ENCODE results near the gene NUBPL.

NUBPL gene

DNA sequence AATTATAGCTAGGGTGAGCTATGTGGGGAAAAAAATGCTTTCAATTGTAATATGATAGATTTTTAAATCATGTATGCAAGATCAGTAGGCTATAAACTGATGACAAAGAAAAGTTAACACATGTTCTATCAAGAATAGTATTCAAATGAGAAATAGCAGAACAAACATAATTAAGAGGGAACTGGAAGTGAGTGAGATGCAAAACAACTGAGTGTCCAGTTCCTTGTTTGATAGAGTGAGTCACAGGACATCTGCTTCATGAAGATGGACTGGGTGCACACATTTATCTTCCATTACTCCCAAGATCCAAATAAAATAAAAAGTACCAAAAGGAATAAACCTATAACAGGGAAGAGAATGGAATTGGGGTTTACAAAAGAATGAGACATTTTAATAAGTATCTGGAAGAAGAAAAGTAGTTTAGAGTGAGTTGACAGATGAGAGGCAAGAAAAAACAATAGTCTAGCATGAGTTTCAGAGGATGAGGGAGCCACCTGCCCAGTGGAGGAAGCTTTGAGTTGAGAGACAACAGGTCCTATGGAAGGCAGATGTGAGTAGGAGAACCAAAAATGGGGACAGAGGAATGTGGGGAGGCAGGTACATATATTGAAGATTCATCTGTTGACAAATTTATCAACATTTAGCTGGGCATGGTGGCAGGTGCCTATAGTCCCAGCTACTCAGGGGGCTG, 337.8 kb downstream of the NUBPL start:
- Mint-ChIP-seq H3K36me3 (no peaks in the 10 kb centered on the region), H3K27ac (no peak overlapping the region), H3K27me3 (no peaks in the 10 kb centered on the region), H3K4me1 (no peaks in the 10 kb centered on the region), H3K4me3 (no peak overlapping the region), H3K9me3 (no peaks in the 10 kb centered on the region)

DNA sequence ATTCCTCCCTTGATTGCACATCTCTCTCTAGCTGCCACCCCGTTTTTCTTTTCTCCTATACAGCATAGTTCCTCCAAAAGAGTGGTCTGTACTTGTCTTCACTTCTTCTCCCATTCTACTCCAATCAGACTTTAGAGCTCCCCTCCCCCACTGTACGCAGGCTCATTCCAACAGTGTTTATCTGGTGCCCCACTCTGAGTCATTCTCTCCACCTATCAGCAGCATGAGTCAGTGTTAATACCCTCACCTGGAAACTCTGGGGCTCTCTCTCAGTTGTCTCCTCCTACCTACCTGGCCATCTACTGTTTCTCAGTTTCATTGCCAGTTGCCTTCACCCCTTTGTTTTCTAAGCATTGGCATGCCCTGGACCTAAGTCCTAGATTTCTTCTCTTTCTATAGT, 340.8 kb downstream of the NUBPL start:
- H3K27me3 Mint-ChIP-seq: no peaks in the 10 kb centered on the region
- no peaks in the 10 kb centered on the region for H3K4me1 Mint-ChIP-seq
- H3K4me3 Mint-ChIP-seq: no peak overlapping the region
- H3K36me3 Mint-ChIP-seq: no peaks in the 10 kb centered on the region
- no peak overlapping the region for H3K27ac Mint-ChIP-seq
- no peaks in the 10 kb centered on the region for H3K9me3 Mint-ChIP-seq

DNA sequence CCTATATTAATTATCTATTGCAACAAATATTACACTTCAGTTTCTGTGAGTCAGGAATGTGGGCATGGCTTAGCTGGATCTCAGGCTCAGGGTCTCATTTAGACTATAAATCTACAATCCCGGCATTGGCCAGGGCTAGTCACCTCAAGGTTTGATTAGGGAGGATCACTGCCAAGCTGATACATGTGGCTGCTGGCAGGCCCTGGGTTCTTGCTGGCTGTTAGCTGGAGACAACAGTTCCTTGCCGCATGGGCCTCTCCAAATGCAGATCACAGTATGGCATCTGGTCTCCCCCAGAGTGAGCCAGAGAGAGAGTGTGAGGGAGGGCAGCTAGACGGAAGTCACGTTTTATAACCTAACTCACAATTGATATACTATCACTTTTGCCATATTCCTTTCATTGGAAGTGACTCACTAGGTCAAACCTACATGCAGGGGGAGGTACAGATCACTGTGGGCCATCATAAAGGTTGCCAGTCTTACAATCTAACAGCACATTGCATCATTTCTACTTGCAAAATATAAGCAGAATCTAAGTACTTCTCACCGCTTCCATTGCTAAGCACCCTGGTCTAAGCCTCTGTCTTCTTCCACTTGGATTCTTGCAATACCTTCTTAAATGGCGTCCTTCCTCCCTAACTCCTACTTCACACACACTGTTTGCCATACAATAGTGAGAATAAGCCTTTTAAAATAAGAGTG, 341.9 kb downstream of the NUBPL start:
- H3K9me3 Mint-ChIP-seq: no peaks in the 10 kb centered on the region
- H3K27me3 Mint-ChIP-seq: peaks cover 2% of the 10 kb centered on the region
- H3K4me3 Mint-ChIP-seq: no peak overlapping the region
- H3K36me3 Mint-ChIP-seq: no peaks in the 10 kb centered on the region
- H3K4me1 Mint-ChIP-seq: no peaks in the 10 kb centered on the region
- no peak overlapping the region for H3K27ac Mint-ChIP-seq

DNA sequence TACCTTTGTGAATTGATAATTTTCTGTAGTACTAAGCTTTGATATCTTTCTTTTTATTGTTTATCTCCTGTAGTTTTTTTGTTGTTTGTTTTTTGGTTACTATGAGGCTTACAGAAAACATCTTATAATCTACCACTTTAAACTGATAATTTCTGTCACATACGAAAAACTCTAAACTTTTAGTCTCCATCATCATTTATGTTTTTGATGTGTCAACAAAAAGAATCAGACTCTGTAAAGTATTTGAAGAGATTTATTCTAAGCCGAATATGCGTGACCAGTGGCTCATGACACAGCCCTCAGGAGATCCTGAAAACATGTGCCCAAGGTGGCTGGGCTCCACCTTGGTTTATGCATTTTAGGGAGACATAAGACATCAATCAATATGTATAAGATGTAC, 348.8 kb downstream of the NUBPL start:
- H3K36me3 Mint-ChIP-seq: peaks cover 7% of the 10 kb centered on the region
- H3K4me1 Mint-ChIP-seq: no peaks in the 10 kb centered on the region

More for the DNA sequence above, 348.8 kb downstream of the NUBPL start:
- peaks cover 23% of the 10 kb centered on the region for H3K9me3 Mint-ChIP-seq
- peaks cover 2% of the 10 kb centered on the region for H3K27me3 Mint-ChIP-seq
- no peak overlapping the region for H3K4me3 Mint-ChIP-seq
- no peak overlapping the region for H3K27ac Mint-ChIP-seq
